GM19043 (cell line): ENCODE data around the gene RPL34.
"Not testable (repeated sequence)": the region's sequence is repeated elsewhere in the genome, so short reads cannot be mapped to it uniquely, and the experiment has no call there.

Experiments
- ATAC-seq: cut with Tn5 transposase; IDR thresholded peaks from one replicate; pipeline ENCODE4 v1.9.1; 2021; ENCODE audit warnings: low read depth; ENCODE audit not compliant: unreplicated experiment

RPL34 gene

GRCh38 chr4:108620101-108620932, at the start of gene RPL34:
Gene RPL34, plus strand, starts transcription at chr4:108620576. Its CDS starts 1,384 bp downstream, at chr4:108621960.
- peak; percentile 100 for ATAC-seq

GRCh38 chr4:108570993-108571569, 49.3 kb upstream of the RPL34 start:
- no peak for ATAC-seq

- ATAC-seq, result no peak
Observed at GRCh38 chr4:108574402-108574801, 46.0 kb upstream of the RPL34 start.

GRCh38 chr4:108581083-108581482, 39.3 kb upstream of the RPL34 start:
- ATAC-seq, result no peak

GRCh38 chr4:108586778-108587177, 33.6 kb upstream of the RPL34 start:
- no peak for ATAC-seq

- ATAC-seq, result no peak
Observed at GRCh38 chr4:108588878-108589277, 31.5 kb upstream of the RPL34 start.

GRCh38 chr4:108589961-108590360, 30.4 kb upstream of the RPL34 start:
- no peak for ATAC-seq

- no peak for ATAC-seq
Observed at GRCh38 chr4:108590776-108591175, 29.6 kb upstream of the RPL34 start.

GRCh38 chr4:108592674-108592986, 27.7 kb upstream of the RPL34 start:
- no peak for ATAC-seq

- not testable (repeated sequence) for ATAC-seq
Observed at GRCh38 chr4:108594296-108594695, 26.1 kb upstream of the RPL34 start.

GRCh38 chr4:108596344-108596743, 24.0 kb upstream of the RPL34 start:
- ATAC-seq, result no peak

- ATAC-seq, result no peak
Observed at GRCh38 chr4:108601106-108601505, 19.3 kb upstream of the RPL34 start.

GRCh38 chr4:108601532-108601931, 18.8 kb upstream of the RPL34 start:
- ATAC-seq, result no peak

- no peak for ATAC-seq
Observed at GRCh38 chr4:108602163-108602562, 18.2 kb upstream of the RPL34 start.

- ATAC-seq, result no peak
Observed at GRCh38 chr4:108607079-108607815, 13.1 kb upstream of the RPL34 start.

- no peak for ATAC-seq
Observed at GRCh38 chr4:108611365-108611764, 9.0 kb upstream of the RPL34 start.

- no peak for ATAC-seq
Observed at GRCh38 chr4:108612365-108612764, 8.0 kb upstream of the RPL34 start.

GRCh38 chr4:108619372-108620100, 840 bp upstream of the RPL34 start:
- no peak for ATAC-seq

- no peak for ATAC-seq
Observed at GRCh38 chr4:108620933-108621905, 843 bp downstream of the RPL34 start.

GRCh38 chr4:108622022-108622421, 1.6 kb downstream of the RPL34 start:
- ATAC-seq, result no peak
